ENCODE measurements around the gene YAF2.

YAF2 gene

GRCh38 chr12:42238240-42239140, at the start of gene YAF2:
TSS of gene YAF2 (minus strand) at chr12:42238248. CDS start at chr12:42238180, 68 bp downstream.
- peak; percentile 64 to 78 for DNase-seq

- DNase-seq, result no peak
Observed at GRCh38 chr12:42286741-42287140, 48.7 kb upstream of the YAF2 start.

GRCh38 chr12:42285431-42285830, 47.4 kb upstream of the YAF2 start:
- no peak for DNase-seq

GRCh38 chr12:42284876-42285275, 46.8 kb upstream of the YAF2 start:
- DNase-seq, result no peak

GRCh38 chr12:42284157-42284556, 46.1 kb upstream of the YAF2 start:
- DNase-seq, result no peak

GRCh38 chr12:42283739-42284138, 45.7 kb upstream of the YAF2 start:
- DNase-seq, result no peak

- no peak for DNase-seq
Observed at GRCh38 chr12:42282294-42282693, 44.2 kb upstream of the YAF2 start.

GRCh38 chr12:42281844-42282243, 43.8 kb upstream of the YAF2 start:
- DNase-seq, result no peak

- DNase-seq, result no peak
Observed at GRCh38 chr12:42281278-42281677, 43.2 kb upstream of the YAF2 start.

- DNase-seq, result no peak
Observed at GRCh38 chr12:42278128-42278510, 40.1 kb upstream of the YAF2 start.

- no peak for DNase-seq
Observed at GRCh38 chr12:42277396-42278127, 39.5 kb upstream of the YAF2 start.

- no peak for DNase-seq
Observed at GRCh38 chr12:42275499-42275898, 37.5 kb upstream of the YAF2 start.

GRCh38 chr12:42273706-42274105, 35.7 kb upstream of the YAF2 start:
- no peak for DNase-seq

GRCh38 chr12:42270596-42270995, 32.5 kb upstream of the YAF2 start:
- no peak for DNase-seq

- no peak for DNase-seq
Observed at GRCh38 chr12:42267413-42268190, 29.6 kb upstream of the YAF2 start.

- DNase-seq, result no peak
Observed at GRCh38 chr12:42266579-42267230, 28.7 kb upstream of the YAF2 start.

GRCh38 chr12:42262271-42262670, 24.2 kb upstream of the YAF2 start:
- DNase-seq, result no peak

- DNase-seq, result no peak
Observed at GRCh38 chr12:42261708-42262107, 23.7 kb upstream of the YAF2 start.

- no peak for DNase-seq
Observed at GRCh38 chr12:42260518-42260917, 22.5 kb upstream of the YAF2 start.

GRCh38 chr12:42259699-42260098, 21.7 kb upstream of the YAF2 start:
- DNase-seq, result no peak

GRCh38 chr12:42255866-42256261, 17.8 kb upstream of the YAF2 start:
- DNase-seq, result no peak

GRCh38 chr12:42255221-42255865, 17.3 kb upstream of the YAF2 start:
- no peak for DNase-seq
